Stimulated activated naive B cell treated with anti-CD40 and anti-IgM and Interleukin-4, amounts not matched to agents 10 μg/mL and 1 μg/mL and 100 μg/mL, for 72 hours (primary cell): ENCODE data around the gene WDR1.

ENCODE experiments used
- ATAC-seq, 2 donors: fragments of 150-1000 bp; cut with Tn5 transposase; replicated peaks; 2 replicates each; pipeline ENCODE4 v1.10.0; 2021; ENCODE audit warnings: moderate library complexity in 1 of 2
- DNase-seq: peaks from one replicate; pipeline ENCODE4 v3.0.0; 2021
- H3K27ac Mint-ChIP-seq: one replicate; pipeline ENCODE4 v1.8.0; 2022; ENCODE audit warnings: mild to moderate bottlenecking, mixed read lengths
- H3K27me3 Mint-ChIP-seq, 2 donors: one replicate each; pipeline ENCODE4 v1.8.0; 2022; ENCODE audit warnings: mixed read lengths in 2 of 2
- H3K36me3 Mint-ChIP-seq, 2 donors: one replicate each; pipeline ENCODE4 v1.8.0; 2022; ENCODE audit warnings: mixed read lengths in 2 of 2, mild to moderate bottlenecking in 1 of 2
- H3K4me1 Mint-ChIP-seq, 2 donors: one replicate each; pipeline ENCODE4 v1.8.0; 2022; ENCODE audit warnings: mixed read lengths in 2 of 2, mild to moderate bottlenecking in 1 of 2
- H3K4me3 Mint-ChIP-seq, 2 donors: one replicate each; pipeline ENCODE4 v1.8.0; 2022; ENCODE audit warnings: mild to moderate bottlenecking in 2 of 2, mixed read lengths in 2 of 2, moderate library complexity in 1 of 2
- H3K9me3 Mint-ChIP-seq, 2 donors: one replicate each; pipeline ENCODE4 v1.8.0; 2022; ENCODE audit warnings: mixed read lengths in 2 of 2, mild to moderate bottlenecking in 1 of 2

The WDR1 gene

GRCh38 chr4:10113362-10114047 is 3.1 kb downstream of the WDR1 start:
- H3K36me3 Mint-ChIP-seq = peaks cover 59 to 68% of the 10 kb centered on the region in 2 donors
- peak overlapping the region; percentile 34 to 57 for H3K4me3 Mint-ChIP-seq

GRCh38 chr4:10112658-10113284 is 3.8 kb downstream of the WDR1 start:
- Mint-ChIP-seq H3K4me1 (peaks cover 59 to 85% of the 10 kb centered on the region in 2 donors), H3K9me3 (no peaks in the 10 kb centered on the region), H3K4me3 (peak overlapping the region in 1 of 2 donors; percentile 57), H3K27ac (peak overlapping the region; percentile 28), H3K27me3 (no peaks in the 10 kb centered on the region), H3K36me3 (peaks cover 63 to 74% of the 10 kb centered on the region in 2 donors)
- ATAC-seq (no peak), DNase-seq (no peak)

More at GRCh38 chr4:10113362-10114047, 3.1 kb downstream of the WDR1 start:
- Mint-ChIP-seq H3K4me1 (peaks cover 59 to 85% of the 10 kb centered on the region in 2 donors), H3K27me3 (no peaks in the 10 kb centered on the region), H3K27ac (peak overlapping the region; percentile 37), H3K9me3 (no peaks in the 10 kb centered on the region)
- no peak for ATAC-seq
- DNase-seq = no peak

GRCh38 chr4:10111067-10111801 is 5.4 kb downstream of the WDR1 start:
- Mint-ChIP-seq H3K27me3 (no peaks in the 10 kb centered on the region), H3K36me3 (peaks cover 74 to 89% of the 10 kb centered on the region in 2 donors), H3K9me3 (no peaks in the 10 kb centered on the region), H3K4me3 (peak overlapping the region; percentile 46 to 58), H3K27ac (peak overlapping the region; percentile 25), H3K4me1 (peaks cover 68 to 91% of the 10 kb centered on the region in 2 donors)
- no peak for DNase-seq
- no peak for ATAC-seq

GRCh38 chr4:10109995-10110670 is 6.5 kb downstream of the WDR1 start:
- Mint-ChIP-seq H3K9me3 (no peaks in the 10 kb centered on the region), H3K4me3 (peak overlapping the region in 1 of 2 donors; percentile 46), H3K36me3 (peaks cover 69 to 88% of the 10 kb centered on the region in 2 donors), H3K27ac (peak overlapping the region; percentile 56), H3K27me3 (no peaks in the 10 kb centered on the region), H3K4me1 (peaks cover 77 to 97% of the 10 kb centered on the region in 2 donors)
- ATAC-seq (no peak), DNase-seq (no peak)

GRCh38 chr4:10108818-10109783 is 7.5 kb downstream of the WDR1 start:
- Mint-ChIP-seq H3K27me3 (no peaks in the 10 kb centered on the region), H3K4me3 (peak overlapping the region; percentile 41 to 50), H3K27ac (peak overlapping the region; percentile 81), H3K4me1 (peaks cover 82 to 97% of the 10 kb centered on the region in 2 donors), H3K36me3 (peaks cover 69 to 90% of the 10 kb centered on the region in 2 donors), H3K9me3 (no peaks in the 10 kb centered on the region)
- DNase-seq (no peak), ATAC-seq (no peak)

- H3K4me1 Mint-ChIP-seq = peaks cover 80 to 94% of the 10 kb centered on the region in 2 donors
- ATAC-seq = no peak
These were observed 8.2 kb downstream of the WDR1 start for GRCh38 chr4:10108391-10108790.

GRCh38 chr4:10107111-10108091 is 9.2 kb downstream of the WDR1 start:
- ATAC-seq (no peak), DNase-seq (no peak)
- Mint-ChIP-seq H3K4me3 (peak overlapping the region; percentile 40 to 62), H3K27ac (peak overlapping the region; percentile 91), H3K36me3 (peaks cover 64 to 84% of the 10 kb centered on the region in 2 donors), H3K9me3 (no peaks in the 10 kb centered on the region), H3K27me3 (no peaks in the 10 kb centered on the region), H3K4me1 (peaks cover 81 to 94% of the 10 kb centered on the region in 2 donors)

More at GRCh38 chr4:10108391-10108790, 8.2 kb downstream of the WDR1 start:
- peak overlapping the region; percentile 91 for H3K27ac Mint-ChIP-seq
- peaks cover 62 to 83% of the 10 kb centered on the region in 2 donors for H3K36me3 Mint-ChIP-seq
- H3K9me3 Mint-ChIP-seq = no peaks in the 10 kb centered on the region
- H3K27me3 Mint-ChIP-seq = no peaks in the 10 kb centered on the region
- peak overlapping the region; percentile 44 to 50 for H3K4me3 Mint-ChIP-seq
- no peak for DNase-seq

DNA sequence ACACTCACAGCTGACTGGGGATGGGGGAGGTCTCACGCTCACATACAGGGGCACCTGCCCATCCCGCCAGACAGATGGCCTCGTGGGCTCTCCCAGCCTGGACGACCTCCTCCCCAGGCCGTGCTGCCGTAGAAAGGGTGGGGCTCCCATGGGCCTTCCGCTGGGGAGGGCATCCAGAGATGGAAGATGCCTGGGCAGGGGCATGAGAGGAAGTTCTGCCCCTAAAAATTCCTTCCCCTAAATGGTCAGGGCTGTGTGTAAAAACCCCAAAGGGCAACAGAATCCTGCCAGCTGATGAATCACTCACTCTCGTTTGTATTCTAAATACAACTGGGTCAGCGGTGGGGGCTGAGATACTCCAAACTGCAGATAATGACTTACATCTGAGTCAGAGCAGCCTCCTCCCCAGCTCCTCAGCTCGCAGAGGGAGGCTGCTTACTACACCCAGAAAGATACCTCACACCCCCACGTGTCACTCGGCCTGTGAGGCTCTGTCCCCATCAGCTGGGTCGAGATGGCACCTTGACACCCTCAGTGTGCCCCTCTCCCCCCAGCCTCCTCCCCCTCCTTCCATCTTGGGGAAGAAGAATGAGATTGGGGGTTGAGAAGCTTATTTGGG is 10.1 kb downstream of the WDR1 start:
- ATAC-seq = peak; percentile 91 to 94
- H3K36me3 Mint-ChIP-seq = peaks cover 69 to 86% of the 10 kb centered on the region in 2 donors
- H3K27ac Mint-ChIP-seq = peak overlapping the region; percentile 80
- H3K9me3 Mint-ChIP-seq = no peaks in the 10 kb centered on the region
- H3K27me3 Mint-ChIP-seq = no peaks in the 10 kb centered on the region
- peak overlapping the region; percentile 25 to 40 for H3K4me3 Mint-ChIP-seq
- H3K4me1 Mint-ChIP-seq = peaks cover 82 to 97% of the 10 kb centered on the region in 2 donors
- peak; percentile 28 for DNase-seq

GRCh38 chr4:10105920-10106319 is 10.7 kb downstream of the WDR1 start:
- Mint-ChIP-seq H3K4me3 (peak overlapping the region in 1 of 2 donors; percentile 25), H3K27me3 (no peaks in the 10 kb centered on the region), H3K36me3 (peaks cover 69 to 86% of the 10 kb centered on the region in 2 donors), H3K9me3 (no peaks in the 10 kb centered on the region), H3K27ac (peak overlapping the region; percentile 38), H3K4me1 (peaks cover 81 to 97% of the 10 kb centered on the region in 2 donors)
- DNase-seq (no peak), ATAC-seq (no peak)

- H3K4me3 Mint-ChIP-seq = no peak overlapping the region
- H3K9me3 Mint-ChIP-seq = no peaks in the 10 kb centered on the region
- ATAC-seq (no peak), DNase-seq (no peak)
- peaks cover 69 to 86% of the 10 kb centered on the region in 2 donors for H3K36me3 Mint-ChIP-seq
- H3K27ac Mint-ChIP-seq = peak overlapping the region; percentile 59
- H3K27me3 Mint-ChIP-seq = no peaks in the 10 kb centered on the region
- peaks cover 83 to 97% of the 10 kb centered on the region in 2 donors for H3K4me1 Mint-ChIP-seq
These were observed 11.2 kb downstream of the WDR1 start for GRCh38 chr4:10105421-10105820.

GRCh38 chr4:10104991-10105276 is 11.7 kb downstream of the WDR1 start:
- Mint-ChIP-seq H3K36me3 (peaks cover 67 to 88% of the 10 kb centered on the region in 2 donors), H3K27me3 (no peaks in the 10 kb centered on the region), H3K27ac (peak overlapping the region; percentile 59), H3K9me3 (no peaks in the 10 kb centered on the region), H3K4me1 (peaks cover 81 to 97% of the 10 kb centered on the region in 2 donors), H3K4me3 (no peak overlapping the region)
- ATAC-seq (no peak), DNase-seq (no peak)
